Body of pancreas (tissue), 4 donors: ENCODE data around the gene PTH1R. TPM values are rescaled to one million over a fixed set of nuclear protein-coding genes. Genes with fewer than 3 reads are reported as not detected.

ENCODE experiments used
- ATAC-seq: fragments of 150-250 bp; one replicate; pipeline ENCODE4 v1.9.1; 2016
- DNase-seq, 4 donors: peaks; one replicate each; pipeline ENCODE4 v3.0.0-alpha.2; 2019
- H3K27ac ChIP-seq, 4 donors: fragments of 200-600 bp; sonication (generic); 1 replicate in 3 of 4; 2 replicates in 1 of 4; pipeline versions ENCODE4 v1.5.1 to v1.6.1; 2016 to 2019; ENCODE audit warnings: mild to moderate bottlenecking in 1 of 4, mixed read lengths in 1 of 4, moderate library complexity in 1 of 4
- H3K27me3 ChIP-seq, 2 donors: fragments of 200-600 bp; sonication (generic); one replicate each; pipeline ENCODE4 v1.6.0; 2016; ENCODE audit warnings: mild to moderate bottlenecking in 1 of 2
- H3K36me3 ChIP-seq, 2 donors: fragments of 200-600 bp; sonication (generic); replicated peaks in 1 of 2; 2 replicates each; pipeline ENCODE4 v1.5.1; 2016; ENCODE audit warnings: low read depth in 2 of 2; ENCODE audit not compliant: insufficient read depth in 1 of 2
- H3K4me1 ChIP-seq: fragments of 200-600 bp; sonication (generic); one replicate; pipeline ENCODE4 v1.6.0; 2016
- H3K4me3 ChIP-seq, 2 donors: fragments of 200-600 bp; sonication (generic); 1 replicate in 1 of 2; 2 replicates in 1 of 2; pipeline ENCODE4 v1.5.1; 2016 to 2019
- H3K9me3 ChIP-seq, 3 donors: fragments of 200-600 bp; sonication (generic); 1 replicate in 2 of 3; 2 replicates in 1 of 3; pipeline ENCODE4 v1.5.1; 2016
- CTCF ChIP-seq, 7 experiments: fragments of 450-650 bp in 4 of 7; fragments of 200-600 bp in 3 of 7; sonication (generic) in 3 of 7; IDR thresholded peaks; one replicate each; pipeline ENCODE4 v1.5.1; 2016 to 2019; ENCODE audit warnings: antibody characterized with exemption in 7 of 7
- POLR2A ChIP-seq, 3 donors: fragments of 450-650 bp; IDR thresholded peaks; one replicate each; pipeline ENCODE4 v1.6.1; 2016; ENCODE audit warnings: antibody characterized with exemption in 3 of 3, mild to moderate bottlenecking in 2 of 3
- WGBS, 2 donors: methylation state at CpG; one replicate each; pipeline ENCODE4 v1.1.5; 2017; 5-methylcytosine and 5-hydroxymethylcytosine counted together
- intact Hi-C: fragments of 100-400 bp; cut with DNase I; formaldehyde crosslinking; loops from one replicate; pipeline ENCODE4 v1.15.1; 2023
- total RNA-seq, 2 donors: library from RNA; depleted of rRNA; stranded (reverse); fragments of >200 nt; gene quantifications; one replicate each; pipeline ENCODE4 v1.1.0, GENCODE V29; 2016

PTH1R gene
- total RNA-seq, 2 donors from 2014 or later = 1.8 to 8.2 TPM

- ATAC-seq = no peak
- H3K4me1 ChIP-seq = peaks cover 12% of the 10 kb centered on the region
- H3K4me3 ChIP-seq = no peak overlapping the region
- intact Hi-C loops = no loop called here
- WGBS, 2 donors = 73 to 89% methylated on average over 4 to 7 of the region's 7 CpGs
- TF ChIP-seq POLR2A (IDR thresholded peaks at IDR 0.05) = no peak
- TF ChIP-seq CTCF (IDR thresholded peaks at IDR 0.05) = no peak
- no peaks in the 10 kb centered on the region for H3K36me3 ChIP-seq
- no peaks in the 10 kb centered on the region for H3K9me3 ChIP-seq
- no peaks in the 10 kb centered on the region for H3K27me3 ChIP-seq
- DNase-seq = peak in 1 of 4 donors; percentile 7
- H3K27ac ChIP-seq = no peak overlapping the region
These were observed 15.0 kb upstream of the PTH1R start for GRCh38 chr3:46862369-46863025.

GRCh38 chr3:46863261-46863782, 14.2 kb upstream of the PTH1R start, which contains the start of gene MYL3:
Gene MYL3, minus strand, starts transcription at chr3:46863444. Its CDS starts 54 bp downstream, at chr3:46863390.
- WGBS, 2 donors = 74 to 76% methylated on average over 4 to 7 of the region's 7 CpGs
- no peak within 1 kb of the TSS for H3K4me3 ChIP-seq
- H3K36me3 ChIP-seq = no peaks in the 10 kb centered on the region
- H3K27ac ChIP-seq = no peak within 1 kb of the TSS
- no peaks in the 10 kb centered on the region for H3K27me3 ChIP-seq
- DNase-seq (peak in 1 of 4 donors; percentile 4), ATAC-seq (no peak)
- no peaks in the 10 kb centered on the region for H3K9me3 ChIP-seq
- TF ChIP-seq CTCF (IDR thresholded peaks at IDR 0.05) = no peak
- TF ChIP-seq POLR2A (IDR thresholded peaks at IDR 0.05) = no peak
- peaks cover 20% of the 10 kb centered on the region for H3K4me1 ChIP-seq
- intact Hi-C loops = no loop called here

GRCh38 chr3:46864061-46864881, 13.2 kb upstream of the PTH1R start:
- Histone ChIP-seq H3K4me1 (peaks cover 22% of the 10 kb centered on the region), H3K36me3 (no peaks in the 10 kb centered on the region), H3K27me3 (no peaks in the 10 kb centered on the region), H3K9me3 (no peaks in the 10 kb centered on the region), H3K4me3 (no peak overlapping the region), H3K27ac (no peak overlapping the region)
- DNase-seq (no peak), ATAC-seq (no peak)
- TF ChIP-seq POLR2A (IDR thresholded peaks at IDR 0.05) = no peak
- TF ChIP-seq CTCF (IDR thresholded peaks at IDR 0.05) = no peak
- intact Hi-C loops = no loop called here
- WGBS, 2 donors = 66 to 84% methylated on average over 6 to 10 of the region's 10 CpGs

GRCh38 chr3:46865031-46865507, 12.5 kb upstream of the PTH1R start:
- H3K4me3 ChIP-seq = no peak overlapping the region
- no peaks in the 10 kb centered on the region for H3K9me3 ChIP-seq
- ATAC-seq (no peak), DNase-seq (no peak)
- H3K27ac ChIP-seq = no peak overlapping the region
- TF ChIP-seq CTCF (IDR thresholded peaks at IDR 0.05) = no peak
- TF ChIP-seq POLR2A (IDR thresholded peaks at IDR 0.05) = no peak
- WGBS, 2 donors = 44 to 57% methylated on average over 8 to 12 of the region's 12 CpGs
- no peaks in the 10 kb centered on the region for H3K36me3 ChIP-seq
- H3K27me3 ChIP-seq = no peaks in the 10 kb centered on the region
- intact Hi-C loops = no loop called here
- peaks cover 22% of the 10 kb centered on the region for H3K4me1 ChIP-seq
